Ishikawa (cell line): Measurements from ENCODE around the gene MXI1.

Experiments used
- CEBPB ChIP-seq: IDR thresholded peaks from 2 replicates; pipeline ENCODE4 v1.6.1; 2012
- EGR1 ChIP-seq: IDR thresholded peaks from 2 replicates; pipeline ENCODE4 v1.6.1; 2012
- EP300 ChIP-seq: IDR thresholded peaks from 2 replicates; pipeline ENCODE4 v1.6.1; 2012; ENCODE audit warnings: borderline replicate concordance
- RAD21 ChIP-seq: IDR thresholded peaks from 2 replicates; pipeline ENCODE4 v1.6.1; 2012; ENCODE audit warnings: low read depth
- TAF1 ChIP-seq: IDR thresholded peaks from 2 replicates; pipeline ENCODE4 v1.6.1; 2012; ENCODE audit warnings: low read depth, mild to moderate bottlenecking
- YY1 ChIP-seq: IDR thresholded peaks from 2 replicates; pipeline ENCODE4 v1.6.1; 2012; ENCODE audit warnings: low read depth
- TF ChIP-seq, protein P1 (sequence below): IDR thresholded peaks from 2 replicates; pipeline ENCODE4 v1.6.1; 2012

DNA sequence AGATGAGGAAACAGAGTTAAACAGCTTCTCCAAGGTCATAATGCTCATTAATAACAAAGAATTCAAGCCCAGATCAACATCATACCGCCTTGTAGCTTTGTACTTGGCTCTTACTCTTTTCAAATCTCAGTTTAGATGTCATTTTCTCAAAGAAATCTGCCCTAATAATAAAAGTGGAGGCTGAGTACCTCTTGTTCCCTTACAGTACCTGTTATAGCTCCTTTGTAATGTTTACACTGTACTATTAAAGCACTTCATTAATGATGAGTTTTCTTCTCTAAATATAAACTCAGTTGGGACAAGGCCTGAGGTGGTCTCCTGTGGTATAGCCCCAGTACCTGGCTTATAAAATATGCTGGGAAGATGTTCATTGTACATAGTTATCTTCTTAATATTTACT lies 89.6 kb downstream of the MXI1 start:
- TF ChIP-seq TAF1 (no peak), EP300 (no peak), RAD21 (no peak), CEBPB (no peak), EGR1 (no peak), YY1 (no peak)
- TF ChIP-seq, protein P1, sequence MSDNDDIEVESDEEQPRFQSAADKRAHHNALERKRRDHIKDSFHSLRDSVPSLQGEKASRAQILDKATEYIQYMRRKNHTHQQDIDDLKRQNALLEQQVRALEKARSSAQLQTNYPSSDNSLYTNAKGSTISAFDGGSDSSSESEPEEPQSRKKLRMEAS: no peak
